Measurements from ENCODE around the gene PRPF18.

Gene PRPF18

DNA sequence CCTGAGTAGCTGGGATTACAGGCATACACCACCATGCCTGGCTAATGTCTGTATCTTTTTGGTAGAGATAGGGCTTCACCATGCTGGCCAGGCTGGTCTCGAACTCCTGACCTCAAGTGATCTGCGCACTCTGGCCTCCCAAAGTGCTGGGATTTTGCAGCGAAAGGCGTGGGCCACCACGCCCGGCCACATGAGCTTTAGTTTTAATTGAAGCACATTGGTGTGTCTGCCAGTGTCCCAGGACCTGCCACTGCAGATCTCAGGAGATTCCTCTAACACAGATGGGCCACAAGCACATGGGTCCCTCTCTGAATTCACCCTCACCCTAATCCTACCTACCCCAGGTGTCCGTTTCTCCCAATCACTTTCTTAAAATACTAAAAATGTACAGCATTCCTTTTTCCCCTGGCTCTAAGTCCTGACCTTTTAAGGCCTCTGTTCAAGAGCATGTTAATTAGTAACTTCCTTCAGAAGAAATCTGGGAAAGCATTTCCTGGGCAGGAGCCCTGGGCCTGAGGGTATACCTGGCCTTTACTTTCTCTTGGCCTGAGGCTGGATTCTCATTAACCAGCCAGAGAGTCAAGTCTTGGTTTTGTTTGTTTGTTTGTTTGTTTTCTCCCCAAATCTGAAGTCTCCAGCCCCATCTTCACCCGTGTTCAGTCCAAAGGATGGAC is 82.6 kb downstream of the PRPF18 start:
- DNase-seq (ENCODE audit: low read depth in 2 of 2), result no peak

DNA sequence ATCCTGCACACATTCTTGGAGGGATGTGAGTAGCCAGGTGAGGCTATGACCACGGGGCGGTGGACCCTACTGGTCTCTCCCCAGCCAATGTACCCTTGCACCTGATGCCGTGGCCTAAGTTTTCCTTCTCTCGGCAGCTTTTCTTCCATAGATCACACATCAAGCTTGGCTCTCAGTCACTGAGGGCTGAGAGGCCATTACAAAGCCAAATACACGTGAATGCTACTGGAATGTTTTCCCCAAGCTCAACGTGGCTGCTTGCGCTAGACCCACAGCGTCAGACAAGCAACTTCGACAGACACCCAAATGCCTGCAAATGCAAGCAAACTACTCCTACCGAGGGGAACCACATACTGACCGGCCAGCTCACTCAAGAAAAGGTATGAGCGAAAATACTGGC is 83.1 kb downstream of the PRPF18 start:
- no peak for DNase-seq (ENCODE audit: low read depth in 2 of 2)

DNA sequence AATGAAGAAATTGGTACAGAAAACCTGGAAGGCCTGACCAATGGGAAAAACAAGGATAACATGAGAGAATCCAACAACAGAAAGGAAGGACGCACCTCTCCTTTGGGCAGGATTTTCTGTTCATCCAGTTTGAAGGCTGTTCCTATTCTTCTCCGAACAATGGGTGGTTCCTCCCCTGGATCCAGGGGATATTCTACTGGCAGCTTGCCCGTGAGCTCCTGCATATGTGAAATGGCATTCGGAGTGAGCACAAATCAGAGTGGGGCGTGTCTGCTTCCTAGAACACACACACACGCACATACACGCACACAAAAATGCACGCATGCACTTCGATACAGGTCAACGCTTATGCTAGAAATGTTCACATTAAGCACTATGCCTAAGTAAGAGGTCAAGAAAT is 83.5 kb downstream of the PRPF18 start:
- DNase-seq (ENCODE audit: low read depth in 2 of 2), result no peak

DNA sequence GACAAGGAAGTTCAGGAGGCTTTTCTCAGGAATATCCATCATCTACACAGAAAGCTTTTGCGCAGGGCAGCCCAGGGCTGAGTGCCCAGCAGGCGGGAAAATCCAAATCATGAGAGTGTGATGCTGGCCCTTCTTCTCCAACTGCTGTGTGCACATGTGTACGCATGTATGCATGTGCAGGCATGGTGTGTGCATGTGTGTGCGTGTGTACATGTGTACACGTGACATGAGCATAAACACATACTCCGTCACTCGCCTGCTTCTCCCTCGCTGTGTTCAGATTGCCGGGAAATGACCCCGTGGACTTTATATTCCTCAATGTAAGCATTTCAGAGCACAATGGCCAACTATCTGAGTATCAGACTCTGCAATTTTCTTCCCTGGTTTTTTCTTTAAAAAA is 85.1 kb downstream of the PRPF18 start:
- DNase-seq (ENCODE audit: low read depth in 2 of 2), result no peak

DNA sequence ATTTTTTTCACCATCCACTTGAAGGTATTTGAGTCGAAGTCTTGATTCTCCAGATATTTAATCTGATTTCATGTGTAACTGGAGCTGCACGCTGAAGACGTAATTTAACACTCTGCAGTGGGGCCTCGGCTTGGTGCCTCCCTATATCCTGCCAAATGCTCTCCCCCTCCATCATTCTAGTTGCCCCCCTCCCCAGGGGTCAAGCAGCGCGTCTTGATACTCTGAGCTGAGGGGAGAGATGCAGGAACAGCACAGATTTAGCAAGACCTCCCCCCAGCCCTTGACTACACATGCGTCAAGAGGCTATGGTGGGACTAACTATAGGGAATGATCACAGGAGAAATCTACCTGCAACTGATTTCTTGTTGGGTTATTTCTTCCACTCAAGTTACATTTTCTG is 85.8 kb downstream of the PRPF18 start:
- no peak for DNase-seq (ENCODE audit: low read depth in 2 of 2)

DNA sequence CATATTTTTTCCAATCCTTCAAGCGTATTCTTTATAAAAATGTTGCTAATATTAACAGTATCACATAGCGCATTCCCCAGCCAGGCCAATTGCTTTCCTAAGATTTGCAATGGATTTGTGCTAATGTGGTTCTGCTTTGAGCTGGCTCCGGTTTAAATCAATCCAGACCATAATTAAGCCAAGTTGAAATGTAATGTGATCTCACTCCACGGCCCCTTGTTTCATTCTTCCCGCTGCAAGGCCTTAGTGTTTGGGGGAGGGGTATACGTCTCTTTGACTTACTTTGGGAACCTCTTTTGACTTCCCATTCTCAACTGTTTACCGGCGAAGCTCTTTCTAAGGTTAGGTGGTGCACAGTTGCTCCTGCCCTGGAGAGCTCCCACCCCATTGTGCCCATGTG is 86.4 kb downstream of the PRPF18 start:
- no peak for DNase-seq (ENCODE audit: low read depth in 2 of 2)

DNA sequence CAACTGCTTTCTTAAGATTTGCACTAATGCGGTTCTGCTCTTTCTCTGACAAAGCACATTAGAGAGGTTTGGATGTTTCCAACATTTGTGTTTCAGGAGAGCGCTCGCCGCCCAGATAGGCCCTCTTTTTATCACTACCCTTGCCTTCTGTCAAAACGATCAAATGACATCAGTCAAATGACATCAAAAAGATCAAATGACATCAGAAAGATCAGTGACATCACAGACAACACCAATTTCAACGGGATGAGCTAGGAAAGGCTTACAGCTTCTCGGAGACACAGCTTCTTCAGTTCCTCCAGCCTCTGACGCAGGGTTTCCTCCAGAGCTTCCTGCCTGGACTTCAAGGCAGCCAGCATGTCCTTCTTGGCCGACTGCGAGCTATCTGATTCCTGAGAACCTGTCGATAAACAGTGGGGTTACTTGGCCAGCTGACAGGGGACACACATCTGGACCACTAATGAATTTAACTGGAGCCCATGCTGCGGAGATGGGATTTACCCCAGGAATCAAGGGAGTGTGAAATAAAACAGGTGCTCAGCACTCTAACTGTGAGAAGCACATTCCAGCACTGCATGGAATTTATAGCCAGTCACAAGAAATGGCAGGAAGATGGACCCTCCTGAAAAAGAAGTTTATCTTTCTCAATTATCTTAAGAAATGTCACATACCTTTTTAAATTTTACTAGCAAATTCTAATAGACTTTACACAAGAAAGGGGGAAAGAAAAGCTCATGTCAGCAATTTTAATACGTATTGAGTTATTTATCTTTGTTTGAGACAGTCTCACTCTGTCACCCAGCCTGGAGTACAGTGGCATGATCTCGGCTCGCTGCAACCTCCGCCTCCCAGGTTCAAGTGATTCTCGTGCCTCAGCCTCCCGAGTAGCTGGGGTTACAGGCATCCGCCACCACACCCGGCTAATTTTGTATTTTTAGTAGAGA is 88.2 kb downstream of the PRPF18 start:
- DNase-seq (ENCODE audit: low read depth in 2 of 2), result no peak

DNA sequence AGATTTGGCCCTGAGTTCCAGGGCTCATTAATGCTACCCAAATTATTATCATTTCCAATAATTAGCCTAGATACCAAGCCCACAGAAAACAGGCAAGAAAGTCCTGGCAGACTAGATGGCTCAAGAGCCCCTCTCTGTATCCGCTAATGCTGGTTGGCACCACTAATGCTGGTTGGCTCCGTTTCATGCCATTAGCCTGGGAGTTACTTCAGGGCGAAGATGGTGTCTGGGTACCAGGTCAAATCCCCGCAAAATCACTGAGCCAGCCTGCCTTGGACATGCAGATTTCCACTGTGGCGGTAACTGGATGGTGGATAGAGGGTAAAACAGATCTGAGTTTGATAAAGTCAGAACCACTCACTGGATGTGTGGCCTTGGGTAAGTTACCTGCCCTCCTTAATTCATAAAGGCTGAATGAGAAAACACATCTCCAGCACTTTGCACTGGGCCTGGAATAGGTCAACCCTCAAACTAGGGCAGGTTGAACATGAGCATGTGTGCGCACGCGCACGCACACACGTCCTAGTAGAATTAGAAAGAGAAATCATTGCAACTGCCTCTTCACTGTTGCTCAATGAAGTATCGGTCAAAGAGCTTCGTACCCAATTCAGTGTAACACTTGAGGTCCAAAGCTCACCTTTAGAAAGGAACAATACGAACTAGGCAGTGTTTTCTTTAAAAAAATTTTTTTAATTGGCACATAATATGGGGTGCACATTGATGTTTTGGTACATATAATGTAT is 91.5 kb downstream of the PRPF18 start:
- no peak for DNase-seq (ENCODE audit: low read depth in 2 of 2)
